Testis (tissue), 3 donors: ENCODE results near the gene TESK2. TPM values are rescaled to one million over a fixed set of nuclear protein-coding genes. Genes with fewer than 3 reads are reported as not detected.
A peak's percentile ranks its signal among the peaks of the same experiment; 100 is the strongest.
"Not testable (repeated sequence)": the region's sequence is repeated elsewhere in the genome, so short reads cannot be mapped to it uniquely, and the experiment has no call there.

Source experiments
- DNase-seq: peaks from one replicate; pipeline ENCODE4 v3.0.0-alpha.2; 2019
- H3K27ac ChIP-seq, 2 donors: fragments of 200-600 bp; sonication (generic); one replicate each; pipeline ENCODE4 v1.5.1; 2019
- H3K27me3 ChIP-seq: fragments of 200-600 bp; sonication (generic); one replicate; pipeline ENCODE4 v1.5.1; 2019
- H3K36me3 ChIP-seq: fragments of 200-600 bp; sonication (generic); one replicate; pipeline ENCODE4 v1.5.1; 2017; ENCODE audit warnings: low read depth; ENCODE audit errors: missing control alignments
- H3K4me1 ChIP-seq: fragments of 200-600 bp; sonication (generic); one replicate; pipeline ENCODE4 v1.5.1; 2019
- H3K4me3 ChIP-seq, 2 donors: fragments of 200-600 bp; sonication (generic); one replicate each; pipeline ENCODE4 v1.5.1; 2017 to 2019
- H3K9me3 ChIP-seq: fragments of 200-600 bp; sonication (generic); one replicate; pipeline ENCODE4 v1.5.1; 2017
- POLR2A ChIP-seq: fragments of 450-650 bp; IDR thresholded peaks from one replicate; pipeline ENCODE4 v1.6.1; 2017; ENCODE audit warnings: antibody characterized with exemption, mild to moderate bottlenecking, moderate library complexity
- WGBS, 2 donors: methylation state at CpG; one replicate each; pipeline ENCODE4 v1.1.5; 2018; 5-methylcytosine and 5-hydroxymethylcytosine counted together
- intact Hi-C: fragments of 100-400 bp; cut with DNase I; formaldehyde crosslinking; loops from one replicate; pipeline ENCODE4 v1.15.1; 2023; ENCODE audit warnings: low total_unique reads
- polyA plus RNA-seq: library from polyadenylated mRNA; stranded (reverse); fragments of 350-450 nt; fragmentation: Illumina TruSeq; extraction: RNeasy Lipid Tissue Mini Kit (QIAGEN cat#74804); gene quantifications from one replicate; pipeline ENCODE4 v1.2.3, GENCODE V29; 2014; ENCODE audit warnings: low read depth, low replicate concordance; ENCODE audit not compliant: insufficient read depth
- total RNA-seq, 2 donors: library from RNA; depleted of rRNA; stranded (reverse); fragments of >200 nt; gene quantifications; one replicate each; pipeline ENCODE4 v1.2.3, GENCODE V29; 2016
- TF ChIP-seq, protein P1 (sequence below), 3 experiments: fragments of 450-650 bp in 2 of 3; fragments of 200-600 bp in 1 of 3; sonication (generic) in 1 of 3; IDR thresholded peaks; one replicate each; pipeline ENCODE4 v1.5.1; 2016 to 2019; ENCODE audit warnings: antibody characterized with exemption in 3 of 3, mild to moderate bottlenecking in 2 of 3, moderate library complexity in 1 of 3

TESK2 gene
- total and polyA plus RNA-seq, 3 donors from 2014 or later: 14.3 to 22.7 (median 20.9) TPM

DNA sequence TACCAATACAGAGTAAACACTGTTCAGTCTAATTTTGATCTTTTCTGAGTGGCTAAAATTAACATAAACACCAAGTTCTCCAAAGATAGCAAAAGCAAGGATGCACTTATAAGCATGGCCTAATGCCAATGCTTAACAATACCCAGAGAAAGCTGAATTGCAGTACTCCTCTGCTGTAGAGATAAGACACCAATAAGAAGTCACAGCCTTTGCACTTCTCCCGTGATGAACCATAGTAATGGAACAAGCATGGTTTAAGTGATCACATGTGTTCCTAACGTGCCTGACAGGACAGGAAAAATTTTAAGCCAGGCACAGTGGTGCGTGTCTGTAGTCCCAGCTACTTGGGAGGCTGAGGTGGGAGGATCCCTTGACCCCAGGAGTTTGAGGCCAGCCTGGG is 25.1 kb upstream of the TESK2 start:
- DNase-seq: no peak
- Histone ChIP-seq H3K27ac (no peak overlapping the region), H3K9me3 (no peaks in the 10 kb centered on the region), H3K27me3 (no peaks in the 10 kb centered on the region), H3K36me3 (no peaks in the 10 kb centered on the region), H3K4me3 (no peak overlapping the region), H3K4me1 (peaks cover 12% of the 10 kb centered on the region)
- 51 to 75% methylated on average over 3 of the region's 3 CpGs for WGBS, 2 donors
- TF ChIP-seq, protein P1, sequence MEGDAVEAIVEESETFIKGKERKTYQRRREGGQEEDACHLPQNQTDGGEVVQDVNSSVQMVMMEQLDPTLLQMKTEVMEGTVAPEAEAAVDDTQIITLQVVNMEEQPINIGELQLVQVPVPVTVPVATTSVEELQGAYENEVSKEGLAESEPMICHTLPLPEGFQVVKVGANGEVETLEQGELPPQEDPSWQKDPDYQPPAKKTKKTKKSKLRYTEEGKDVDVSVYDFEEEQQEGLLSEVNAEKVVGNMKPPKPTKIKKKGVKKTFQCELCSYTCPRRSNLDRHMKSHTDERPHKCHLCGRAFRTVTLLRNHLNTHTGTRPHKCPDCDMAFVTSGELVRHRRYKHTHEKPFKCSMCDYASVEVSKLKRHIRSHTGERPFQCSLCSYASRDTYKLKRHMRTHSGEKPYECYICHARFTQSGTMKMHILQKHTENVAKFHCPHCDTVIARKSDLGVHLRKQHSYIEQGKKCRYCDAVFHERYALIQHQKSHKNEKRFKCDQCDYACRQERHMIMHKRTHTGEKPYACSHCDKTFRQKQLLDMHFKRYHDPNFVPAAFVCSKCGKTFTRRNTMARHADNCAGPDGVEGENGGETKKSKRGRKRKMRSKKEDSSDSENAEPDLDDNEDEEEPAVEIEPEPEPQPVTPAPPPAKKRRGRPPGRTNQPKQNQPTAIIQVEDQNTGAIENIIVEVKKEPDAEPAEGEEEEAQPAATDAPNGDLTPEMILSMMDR (IDR thresholded peaks at IDR 0.05): no peak
- TF ChIP-seq POLR2A: no peak
- intact Hi-C loops: loop anchor here (10.0 kb wide), 1 partner anchor 49 kb away; no protein-coding TSS in a partner anchor

DNA sequence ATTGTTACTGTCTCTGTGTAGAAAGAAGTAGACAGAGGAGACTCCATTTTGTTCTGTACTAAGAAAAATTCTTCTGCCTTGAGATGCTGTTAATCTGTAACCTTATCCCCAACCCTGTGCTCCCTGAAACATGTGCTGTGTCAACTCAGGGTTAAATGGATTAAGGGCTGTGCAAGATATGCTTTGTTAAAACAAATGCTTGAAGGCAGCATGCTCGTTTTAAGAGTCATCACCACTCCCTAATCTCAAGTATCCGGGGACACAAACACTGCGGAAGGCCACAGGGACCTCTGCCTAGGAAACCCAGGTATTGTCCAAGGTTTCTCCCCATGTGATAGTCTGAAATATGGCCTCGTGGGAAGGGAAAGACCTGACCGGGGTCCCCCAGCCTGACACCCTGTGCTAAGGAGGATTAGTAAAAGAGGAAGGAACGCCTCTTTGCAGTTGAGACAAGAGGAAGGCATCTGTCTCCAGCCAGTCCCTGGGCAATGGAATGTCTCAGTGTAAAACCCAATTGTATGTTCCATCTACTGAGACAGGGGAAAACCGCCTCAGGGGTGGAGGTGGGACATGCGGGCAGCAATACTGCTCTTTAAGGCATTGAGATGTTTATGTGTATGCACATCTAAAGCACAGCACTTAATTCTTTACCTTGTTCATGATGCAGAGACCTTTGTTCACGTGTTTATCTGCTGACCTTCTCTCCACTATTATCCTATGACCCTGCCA is 22.7 kb upstream of the TESK2 start:
- not testable (repeated sequence) for H3K27ac ChIP-seq, DNase-seq, H3K36me3 ChIP-seq, H3K4me3 ChIP-seq, H3K4me1 ChIP-seq, H3K9me3 ChIP-seq, H3K27me3 ChIP-seq
- intact Hi-C loops: loop anchor here (10.0 kb wide), 1 partner anchor 51 kb away; no protein-coding TSS in a partner anchor
- WGBS, 2 donors: 79 to 81% methylated on average over 9 of the region's 9 CpGs

DNA sequence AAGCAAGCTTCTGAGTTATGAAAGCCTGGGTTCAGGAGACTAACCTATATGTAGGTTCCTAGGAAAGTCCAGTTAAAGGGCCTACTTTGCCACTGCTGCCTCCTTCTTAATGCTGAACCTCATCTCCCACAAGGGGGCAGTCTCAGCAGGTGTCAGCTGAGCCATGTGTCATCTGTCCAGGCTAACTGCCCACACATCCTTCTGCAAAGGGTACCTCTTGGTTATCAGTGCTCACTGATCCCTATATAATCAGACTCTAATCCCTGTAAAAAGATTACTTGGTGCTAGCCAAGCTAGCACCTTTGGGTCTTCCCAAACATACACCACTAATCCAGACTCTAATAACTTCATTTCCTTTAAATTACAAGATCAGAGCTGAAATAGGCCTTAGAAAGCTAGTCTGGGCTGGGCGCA is 21.7 kb upstream of the TESK2 start:
- peak; percentile 80 for DNase-seq
- Histone ChIP-seq H3K4me1 (no peaks in the 10 kb centered on the region), H3K36me3 (no peaks in the 10 kb centered on the region), H3K9me3 (no peaks in the 10 kb centered on the region), H3K4me3 (no peak overlapping the region), H3K27me3 (no peaks in the 10 kb centered on the region), H3K27ac (no peak overlapping the region)
- no peak for TF ChIP-seq POLR2A
- TF ChIP-seq, protein P1 (IDR thresholded peaks at IDR 0.05): peak in 2 of 3 experiments; percentile 36 to 59
- intact Hi-C loops: loop anchor here (10.0 kb wide), 1 partner anchor 52 kb away; no protein-coding TSS in a partner anchor
- 86 to 100% methylated on average over 1 of the region's 1 CpG for WGBS, 2 donors

DNA sequence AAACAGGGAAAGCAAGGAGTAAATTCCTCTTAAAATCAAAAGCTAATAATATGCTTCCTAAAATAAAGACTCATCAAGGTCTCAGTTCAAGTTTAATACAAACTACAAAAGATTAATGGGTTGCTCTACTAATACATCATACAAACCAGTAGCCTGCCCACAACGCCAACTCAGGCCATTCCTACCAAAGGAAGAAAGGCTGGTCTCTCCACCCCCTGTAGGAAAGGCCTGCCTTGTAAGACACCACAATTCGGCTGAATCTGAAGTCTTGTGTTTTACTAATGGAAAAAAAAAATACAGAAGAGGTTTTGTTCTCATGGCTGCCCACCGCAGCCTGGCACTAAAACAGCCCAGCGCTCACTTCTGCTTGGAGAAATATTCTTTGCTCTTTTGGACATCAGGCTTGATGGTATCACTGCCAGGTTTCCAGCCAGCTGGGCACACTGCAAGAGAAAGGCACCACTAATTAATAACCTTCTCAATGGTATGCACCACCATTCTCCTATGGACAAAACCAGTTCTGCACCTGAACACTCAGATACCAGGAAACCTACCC is 20.1 kb upstream of the TESK2 start:
- 87 to 90% methylated on average over 4 of the region's 4 CpGs for WGBS, 2 donors
- intact Hi-C loops: loop anchor here (10.0 kb wide), 1 partner anchor 54 kb away; no protein-coding TSS in a partner anchor

More for the DNA sequence above, 20.1 kb upstream of the TESK2 start:
- H3K4me1 ChIP-seq: no peaks in the 10 kb centered on the region
- no peak overlapping the region for H3K4me3 ChIP-seq
- no peak for DNase-seq
- no peaks in the 10 kb centered on the region for H3K27me3 ChIP-seq
- no peaks in the 10 kb centered on the region for H3K9me3 ChIP-seq
- no peak overlapping the region for H3K27ac ChIP-seq
- TF ChIP-seq, protein P1 (IDR thresholded peaks at IDR 0.05): no peak
- no peak for TF ChIP-seq POLR2A
- no peaks in the 10 kb centered on the region for H3K36me3 ChIP-seq
